Gastroesophageal sphincter (tissue), 3 donors: Measurements from ENCODE around the gene SLC8A2.

ENCODE experiments used
- POLR2A ChIP-seq, 2 donors: fragments of 450-650 bp; IDR thresholded peaks; one replicate each; pipeline ENCODE4 v1.6.1; 2017; ENCODE audit warnings: antibody characterized with exemption in 2 of 2, mild to moderate bottlenecking in 2 of 2, moderate library complexity in 1 of 2
- TF ChIP-seq, protein P1 (sequence below), 4 experiments: fragments of 200-600 bp in 2 of 4; fragments of 450-650 bp in 2 of 4; sonication (generic) in 1 of 4; IDR thresholded peaks; one replicate each; pipeline ENCODE4 v1.5.1; 2017 to 2019; ENCODE audit warnings: antibody characterized with exemption in 4 of 4, mild to moderate bottlenecking in 2 of 4, moderate library complexity in 2 of 4

DNA sequence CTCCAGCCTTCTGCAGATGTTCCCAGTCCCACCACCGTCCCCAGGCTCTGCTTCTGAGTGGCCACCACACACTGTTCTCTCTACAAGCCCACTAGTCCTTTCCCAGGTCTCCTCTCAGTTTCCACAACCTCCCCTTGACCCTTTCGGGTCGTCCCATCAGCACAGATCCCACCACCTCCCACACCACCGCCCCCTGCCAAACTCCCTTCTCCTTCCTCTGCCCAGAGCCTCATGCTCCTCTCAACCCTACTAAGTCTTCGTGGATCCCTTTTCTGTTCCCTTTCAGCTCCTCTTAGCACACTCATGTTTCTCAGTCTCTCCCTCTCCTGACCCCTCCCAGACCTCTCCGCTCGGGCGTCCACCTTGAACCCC, 41.2 kb upstream of the SLC8A2 start:
- TF ChIP-seq, protein P1, sequence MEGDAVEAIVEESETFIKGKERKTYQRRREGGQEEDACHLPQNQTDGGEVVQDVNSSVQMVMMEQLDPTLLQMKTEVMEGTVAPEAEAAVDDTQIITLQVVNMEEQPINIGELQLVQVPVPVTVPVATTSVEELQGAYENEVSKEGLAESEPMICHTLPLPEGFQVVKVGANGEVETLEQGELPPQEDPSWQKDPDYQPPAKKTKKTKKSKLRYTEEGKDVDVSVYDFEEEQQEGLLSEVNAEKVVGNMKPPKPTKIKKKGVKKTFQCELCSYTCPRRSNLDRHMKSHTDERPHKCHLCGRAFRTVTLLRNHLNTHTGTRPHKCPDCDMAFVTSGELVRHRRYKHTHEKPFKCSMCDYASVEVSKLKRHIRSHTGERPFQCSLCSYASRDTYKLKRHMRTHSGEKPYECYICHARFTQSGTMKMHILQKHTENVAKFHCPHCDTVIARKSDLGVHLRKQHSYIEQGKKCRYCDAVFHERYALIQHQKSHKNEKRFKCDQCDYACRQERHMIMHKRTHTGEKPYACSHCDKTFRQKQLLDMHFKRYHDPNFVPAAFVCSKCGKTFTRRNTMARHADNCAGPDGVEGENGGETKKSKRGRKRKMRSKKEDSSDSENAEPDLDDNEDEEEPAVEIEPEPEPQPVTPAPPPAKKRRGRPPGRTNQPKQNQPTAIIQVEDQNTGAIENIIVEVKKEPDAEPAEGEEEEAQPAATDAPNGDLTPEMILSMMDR (IDR thresholded peaks at IDR 0.05): no peak
- no peak for TF ChIP-seq POLR2A (IDR thresholded peaks at IDR 0.05)
